HG03025 (cell line): ENCODE data around the gene CLEC18A.
"Not testable (repeated sequence)": the region's sequence is repeated elsewhere in the genome, so short reads cannot be mapped to it uniquely, and the experiment has no call there.

ENCODE experiments used
- ATAC-seq: cut with Tn5 transposase; IDR thresholded peaks from one replicate; pipeline ENCODE4 v1.9.1; 2021; ENCODE audit warnings: mild to moderate bottlenecking, moderate library complexity; ENCODE audit not compliant: unreplicated experiment, low FRiP score

Gene CLEC18A

DNA sequence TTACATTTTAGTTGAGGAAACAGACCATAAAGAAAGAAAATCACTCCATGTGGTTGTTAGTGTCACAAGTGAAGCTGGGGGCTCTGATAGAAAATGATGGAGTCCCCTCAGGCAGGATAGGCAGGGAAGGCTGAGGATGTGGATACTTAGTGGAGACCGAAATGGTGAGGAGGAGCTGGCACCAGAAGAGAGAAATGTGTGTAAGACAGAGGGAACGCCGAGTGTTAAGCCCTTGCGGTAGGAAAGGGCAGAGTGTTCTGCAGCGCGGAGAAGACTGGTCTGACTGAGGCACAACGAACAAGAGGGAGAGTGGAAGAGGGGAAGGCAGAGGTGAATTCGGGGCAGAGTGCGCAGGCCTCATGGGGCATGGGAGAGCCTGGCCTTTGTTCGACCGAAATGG is 61.2 kb downstream of the CLEC18A start:
- ATAC-seq: not testable (repeated sequence)

DNA sequence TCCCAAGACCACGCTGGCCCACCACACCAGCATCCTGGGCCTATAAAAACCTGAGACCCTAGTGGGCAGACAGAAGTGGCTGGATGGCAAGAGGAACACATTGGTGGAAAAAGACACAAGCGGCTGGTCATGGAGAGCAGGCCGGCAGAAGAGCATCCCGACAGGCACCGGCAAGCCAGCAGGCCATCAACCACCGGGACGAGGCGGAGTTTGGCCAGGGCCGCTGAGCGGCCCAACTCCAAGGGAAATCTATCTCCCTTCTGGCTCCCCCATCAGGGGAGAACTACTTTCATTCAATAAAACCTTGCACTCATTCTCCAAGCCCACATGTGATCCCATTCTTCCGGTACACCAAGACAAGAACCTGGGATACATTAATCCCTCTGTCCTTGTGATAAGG is 61.8 kb downstream of the CLEC18A start:
- not testable (repeated sequence) for ATAC-seq
